Neural cell (in vitro differentiated cells): ENCODE results near the gene SMIM10. TPM values are rescaled to one million over a fixed set of nuclear protein-coding genes. Genes with fewer than 3 reads are reported as not detected.
"Not testable (repeated sequence)": the region's sequence is repeated elsewhere in the genome, so short reads cannot be mapped to it uniquely, and the experiment has no call there.

Source experiments
- H2AFZ ChIP-seq: fragments of 200-600, 300-800 bp; sonication (generic), shearing (Covaris generic); 2 replicates; pipeline ENCODE4 v1.6.0; 2014; ENCODE audit warnings: low read depth, mild to moderate bottlenecking, antibody characterized with exemption, low read length, moderate library complexity
- H3F3A ChIP-seq: fragments of 200-600 bp; shearing (Covaris generic); 2 replicates; pipeline ENCODE4 v1.6.1; 2016; ENCODE audit warnings: mild to moderate bottlenecking, moderate library complexity, mixed read lengths, antibody characterized with exemption, low read length; ENCODE audit not compliant: insufficient read depth, poor library complexity, severe bottlenecking
- H3K27ac ChIP-seq: fragments of 200-600, 300-800 bp; sonication (generic), shearing (Covaris generic); 2 replicates; pipeline ENCODE4 v1.5.1; 2014; ENCODE audit warnings: mild to moderate bottlenecking, low read length, moderate library complexity
- H3K27me3 ChIP-seq: fragments of 300-800, 200-600 bp; sonication (generic), shearing (Covaris generic); 2 replicates; pipeline ENCODE4 v1.6.0; 2014; ENCODE audit warnings: mild to moderate bottlenecking, low read depth, low read length, moderate library complexity; ENCODE audit not compliant: insufficient read depth
- H3K36me3 ChIP-seq: fragments of 300-800, 200-600 bp; sonication (generic), shearing (Covaris generic); 2 replicates; pipeline ENCODE4 v1.5.1; 2014; ENCODE audit warnings: mild to moderate bottlenecking, antibody characterized with exemption, low read length, moderate library complexity; ENCODE audit not compliant: insufficient read depth
- H3K4me2 ChIP-seq: fragments of 300-800, 200-600 bp; sonication (generic), shearing (Covaris generic); 2 replicates; pipeline ENCODE4 v1.6.0; 2014; ENCODE audit warnings: mild to moderate bottlenecking, low read length
- H3K4me3 ChIP-seq: fragments of 300-800, 200-600 bp; sonication (generic), shearing (Covaris generic); 2 replicates; pipeline ENCODE4 v1.5.1; 2014; ENCODE audit warnings: mild to moderate bottlenecking, low read length, moderate library complexity
- H3K79me2 ChIP-seq: fragments of 200-600 bp; shearing (Covaris generic); replicated peaks from 2 replicates; pipeline ENCODE4 v1.6.0; 2014; ENCODE audit warnings: mild to moderate bottlenecking, low read length, moderate library complexity; ENCODE audit not compliant: insufficient read depth
- H3K9ac ChIP-seq: fragments of 300-800, 200-600 bp; sonication (generic), shearing (Covaris generic); 2 replicates; pipeline ENCODE4 v1.6.1; 2016; ENCODE audit warnings: mild to moderate bottlenecking, low read length, mixed read lengths
- H3K9me2 ChIP-seq: fragments of 200-600 bp; shearing (Covaris generic); 2 replicates; pipeline ENCODE4 v1.6.1; 2016; ENCODE audit warnings: mild to moderate bottlenecking, low read length, mixed read lengths; ENCODE audit not compliant: insufficient read depth
- H3K9me3 ChIP-seq: fragments of 200-600, 300-800 bp; sonication (generic), shearing (Covaris generic); 2 replicates; pipeline ENCODE4 v1.6.1; 2016; ENCODE audit warnings: mild to moderate bottlenecking, mixed run types, low read length, moderate library complexity, mixed read lengths
- H4K20me1 ChIP-seq: fragments of 200-600 bp; shearing (Covaris generic); 2 replicates; pipeline ENCODE4 v1.6.1; 2016; ENCODE audit warnings: mild to moderate bottlenecking, mixed run types; ENCODE audit not compliant: insufficient read depth
- EP300 ChIP-seq: fragments of 450-650 bp; conservative IDR thresholded peaks from 2 replicates; pipeline ENCODE4 v1.6.1; 2014; ENCODE audit warnings: antibody characterized with exemption, mild to moderate bottlenecking, moderate library complexity; ENCODE audit not compliant: poor library complexity, severe bottlenecking
- EZH2 ChIP-seq: fragments of 200-600, 300-800 bp; shearing (Covaris generic), sonication (generic); IDR thresholded peaks from 2 replicates; pipeline ENCODE4 v1.6.1; 2014; ENCODE audit warnings: antibody characterized with exemption, low read length, borderline replicate concordance, mild to moderate bottlenecking; ENCODE audit not compliant: insufficient read depth, poor library complexity, severe bottlenecking
- MXI1 ChIP-seq: fragments of 450-650 bp; conservative IDR thresholded peaks from 2 replicates; pipeline ENCODE4 v1.6.1; 2014; ENCODE audit warnings: antibody characterized with exemption, mild to moderate bottlenecking; ENCODE audit not compliant: poor library complexity, severe bottlenecking
- POLR2AphosphoS5 ChIP-seq: IDR thresholded peaks from 2 replicates; pipeline ENCODE4 v1.6.1; 2012
- RAD21 ChIP-seq: fragments of 450-650 bp; conservative IDR thresholded peaks from 2 replicates; pipeline ENCODE4 v1.6.1; 2014; ENCODE audit warnings: antibody characterized with exemption, mild to moderate bottlenecking, moderate library complexity
- SMC3 ChIP-seq: fragments of 450-650 bp; conservative IDR thresholded peaks from 2 replicates; pipeline ENCODE4 v1.6.1; 2014; ENCODE audit warnings: antibody characterized with exemption, mild to moderate bottlenecking, moderate library complexity; ENCODE audit not compliant: poor library complexity
- TAF1 ChIP-seq: IDR thresholded peaks from 2 replicates; pipeline ENCODE4 v1.6.1; 2012; ENCODE audit warnings: low read depth
- polyA plus RNA-seq: library from polyadenylated mRNA; depleted of rRNA; stranded (reverse); fragments of >200 nt; gene quantifications from 2 replicates; pipeline ENCODE4 v1.2.3, GENCODE V29; 2014
- TF ChIP-seq, protein P1 (sequence below): IDR thresholded peaks from 2 replicates; pipeline ENCODE4 v1.6.1; 2012; ENCODE audit warnings: borderline replicate concordance
- TF ChIP-seq, protein P2 (sequence below): fragments of 450-650 bp; IDR thresholded peaks from 2 replicates; pipeline ENCODE4 v1.5.1; 2014; ENCODE audit warnings: antibody characterized with exemption, mild to moderate bottlenecking, moderate library complexity; ENCODE audit not compliant: poor library complexity, severe bottlenecking

SMIM10 gene
- polyA plus RNA-seq, 1 donor from 2014 or later: not detected

DNA sequence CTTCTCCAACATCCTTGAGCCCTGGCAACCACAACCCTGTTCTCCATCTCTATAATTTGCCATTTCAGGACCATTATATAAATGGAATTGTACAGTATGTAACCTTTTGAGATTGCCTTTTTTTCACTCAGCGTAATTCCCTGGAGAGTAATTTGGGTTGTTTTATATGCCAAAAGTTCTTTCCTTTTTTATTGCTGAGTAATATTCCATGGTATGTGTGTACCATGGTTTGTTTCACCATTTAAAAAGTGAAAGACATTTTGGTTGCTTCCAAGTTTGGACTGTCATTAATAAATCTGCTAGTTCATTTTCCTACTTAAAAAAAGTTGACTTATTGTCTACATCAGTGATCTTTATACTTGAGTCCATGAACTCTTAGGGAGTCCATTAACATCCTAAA lies 33.0 kb upstream of the SMIM10 start:
- Histone ChIP-seq H3K9me3 (no peaks in the 10 kb centered on the region), H3K27ac (no peak overlapping the region), H3K4me3 (no peak overlapping the region), H3K36me3 (no peaks in the 10 kb centered on the region), H3K27me3 (no peaks in the 10 kb centered on the region), H4K20me1 (no peaks in the 10 kb centered on the region), H3K79me2 (no peaks in the 10 kb centered on the region), H3K4me2 (no peak overlapping the region), H3K9me2 (no peaks in the 10 kb centered on the region), H3F3A (no peaks in the 10 kb centered on the region), H2AFZ (no peak overlapping the region), H3K9ac (no peak overlapping the region)
- TF ChIP-seq POLR2AphosphoS5 (no peak), TAF1 (no peak), MXI1 (no peak)

DNA sequence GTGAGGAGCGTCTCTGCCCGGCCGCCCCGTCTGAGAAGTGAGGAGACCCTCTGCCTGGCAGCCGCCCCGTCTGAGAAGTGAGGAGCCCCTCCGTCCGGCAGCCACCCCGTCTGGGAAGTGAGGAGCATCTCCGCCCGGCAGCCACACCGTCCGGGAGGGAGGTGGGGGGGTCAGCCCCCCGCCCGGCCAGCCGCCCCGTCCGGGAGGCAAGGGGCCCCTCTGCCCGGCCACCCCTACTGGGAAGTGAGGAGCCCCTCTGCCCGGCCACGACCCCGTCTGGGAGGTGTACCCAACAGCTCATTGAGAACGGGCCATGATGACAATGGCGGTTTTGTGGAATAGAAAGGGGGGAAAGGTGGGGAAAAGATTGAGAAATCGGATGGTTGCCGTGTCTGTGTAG lies 30.4 kb upstream of the SMIM10 start:
- not testable (repeated sequence) for H3K9me3 ChIP-seq, H3K27ac ChIP-seq, H3K79me2 ChIP-seq, H3F3A ChIP-seq, H3K4me2 ChIP-seq, H3K9ac ChIP-seq, H3K27me3 ChIP-seq, H3K4me3 ChIP-seq, H3K9me2 ChIP-seq, H4K20me1 ChIP-seq, H2AFZ ChIP-seq, H3K36me3 ChIP-seq

- TF ChIP-seq, protein P1, sequence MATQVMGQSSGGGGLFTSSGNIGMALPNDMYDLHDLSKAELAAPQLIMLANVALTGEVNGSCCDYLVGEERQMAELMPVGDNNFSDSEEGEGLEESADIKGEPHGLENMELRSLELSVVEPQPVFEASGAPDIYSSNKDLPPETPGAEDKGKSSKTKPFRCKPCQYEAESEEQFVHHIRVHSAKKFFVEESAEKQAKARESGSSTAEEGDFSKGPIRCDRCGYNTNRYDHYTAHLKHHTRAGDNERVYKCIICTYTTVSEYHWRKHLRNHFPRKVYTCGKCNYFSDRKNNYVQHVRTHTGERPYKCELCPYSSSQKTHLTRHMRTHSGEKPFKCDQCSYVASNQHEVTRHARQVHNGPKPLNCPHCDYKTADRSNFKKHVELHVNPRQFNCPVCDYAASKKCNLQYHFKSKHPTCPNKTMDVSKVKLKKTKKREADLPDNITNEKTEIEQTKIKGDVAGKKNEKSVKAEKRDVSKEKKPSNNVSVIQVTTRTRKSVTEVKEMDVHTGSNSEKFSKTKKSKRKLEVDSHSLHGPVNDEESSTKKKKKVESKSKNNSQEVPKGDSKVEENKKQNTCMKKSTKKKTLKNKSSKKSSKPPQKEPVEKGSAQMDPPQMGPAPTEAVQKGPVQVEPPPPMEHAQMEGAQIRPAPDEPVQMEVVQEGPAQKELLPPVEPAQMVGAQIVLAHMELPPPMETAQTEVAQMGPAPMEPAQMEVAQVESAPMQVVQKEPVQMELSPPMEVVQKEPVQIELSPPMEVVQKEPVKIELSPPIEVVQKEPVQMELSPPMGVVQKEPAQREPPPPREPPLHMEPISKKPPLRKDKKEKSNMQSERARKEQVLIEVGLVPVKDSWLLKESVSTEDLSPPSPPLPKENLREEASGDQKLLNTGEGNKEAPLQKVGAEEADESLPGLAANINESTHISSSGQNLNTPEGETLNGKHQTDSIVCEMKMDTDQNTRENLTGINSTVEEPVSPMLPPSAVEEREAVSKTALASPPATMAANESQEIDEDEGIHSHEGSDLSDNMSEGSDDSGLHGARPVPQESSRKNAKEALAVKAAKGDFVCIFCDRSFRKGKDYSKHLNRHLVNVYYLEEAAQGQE: no peak
- TF ChIP-seq RAD21 (no peak), POLR2AphosphoS5 (no peak), MXI1 (no peak)
- Histone ChIP-seq H2AFZ (no peak overlapping the region), H3K36me3 (no peaks in the 10 kb centered on the region), H3K79me2 (no peaks in the 10 kb centered on the region), H3F3A (no peaks in the 10 kb centered on the region), H3K9me3 (no peaks in the 10 kb centered on the region), H3K9ac (no peak overlapping the region), H3K27ac (no peak overlapping the region), H3K9me2 (no peaks in the 10 kb centered on the region), H3K4me3 (no peak overlapping the region), H3K4me2 (no peak overlapping the region), H4K20me1 (no peaks in the 10 kb centered on the region), H3K27me3 (no peaks in the 10 kb centered on the region)
These were observed 27.8 kb upstream of the SMIM10 start for GRCh38 chrX:134963041-134963440.

DNA sequence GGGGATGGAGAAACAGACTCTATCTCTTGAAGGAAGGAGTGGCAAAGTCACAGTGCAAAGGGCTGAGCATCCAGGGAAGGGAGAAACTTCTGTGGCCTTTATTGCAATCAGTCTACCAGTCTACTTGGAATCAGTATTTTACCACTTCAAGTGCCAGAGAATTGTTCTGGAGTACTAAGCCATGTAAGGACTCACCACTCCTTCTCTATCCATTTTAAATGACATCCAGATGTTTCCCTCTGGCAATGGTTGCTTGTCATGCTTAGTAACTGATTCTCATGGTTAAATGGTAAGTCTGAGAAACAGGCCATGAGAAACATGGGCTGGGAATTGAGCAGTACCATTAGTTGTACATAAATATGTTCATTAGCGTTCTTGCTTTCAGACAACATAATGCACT lies 21.1 kb upstream of the SMIM10 start:
- no peaks in the 10 kb centered on the region for H3K79me2 ChIP-seq
- no peaks in the 10 kb centered on the region for H3K9me3 ChIP-seq
- H2AFZ ChIP-seq: no peak overlapping the region
- no peaks in the 10 kb centered on the region for H3K9me2 ChIP-seq
- H3K4me2 ChIP-seq: no peak overlapping the region
- no peaks in the 10 kb centered on the region for H3K36me3 ChIP-seq
- no peaks in the 10 kb centered on the region for H4K20me1 ChIP-seq
- H3F3A ChIP-seq: no peaks in the 10 kb centered on the region
- no peak overlapping the region for H3K4me3 ChIP-seq
- TF ChIP-seq, protein P2, sequence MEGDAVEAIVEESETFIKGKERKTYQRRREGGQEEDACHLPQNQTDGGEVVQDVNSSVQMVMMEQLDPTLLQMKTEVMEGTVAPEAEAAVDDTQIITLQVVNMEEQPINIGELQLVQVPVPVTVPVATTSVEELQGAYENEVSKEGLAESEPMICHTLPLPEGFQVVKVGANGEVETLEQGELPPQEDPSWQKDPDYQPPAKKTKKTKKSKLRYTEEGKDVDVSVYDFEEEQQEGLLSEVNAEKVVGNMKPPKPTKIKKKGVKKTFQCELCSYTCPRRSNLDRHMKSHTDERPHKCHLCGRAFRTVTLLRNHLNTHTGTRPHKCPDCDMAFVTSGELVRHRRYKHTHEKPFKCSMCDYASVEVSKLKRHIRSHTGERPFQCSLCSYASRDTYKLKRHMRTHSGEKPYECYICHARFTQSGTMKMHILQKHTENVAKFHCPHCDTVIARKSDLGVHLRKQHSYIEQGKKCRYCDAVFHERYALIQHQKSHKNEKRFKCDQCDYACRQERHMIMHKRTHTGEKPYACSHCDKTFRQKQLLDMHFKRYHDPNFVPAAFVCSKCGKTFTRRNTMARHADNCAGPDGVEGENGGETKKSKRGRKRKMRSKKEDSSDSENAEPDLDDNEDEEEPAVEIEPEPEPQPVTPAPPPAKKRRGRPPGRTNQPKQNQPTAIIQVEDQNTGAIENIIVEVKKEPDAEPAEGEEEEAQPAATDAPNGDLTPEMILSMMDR: no peak
- TF ChIP-seq MXI1: no peak
- no peak for TF ChIP-seq EP300
- TF ChIP-seq TAF1: no peak
- TF ChIP-seq EZH2: no peak
- TF ChIP-seq, protein P1: no peak
- no peak for TF ChIP-seq POLR2AphosphoS5
- no peak for TF ChIP-seq SMC3
- no peak for TF ChIP-seq RAD21
- no peak overlapping the region for H3K9ac ChIP-seq
- H3K27me3 ChIP-seq: no peaks in the 10 kb centered on the region
- no peak overlapping the region for H3K27ac ChIP-seq
